SW480 (cell line): Measurements from ENCODE around the gene CD74.

ENCODE experiments used
- DNase-seq: peaks from one replicate; pipeline ENCODE4 v3.0.0-alpha.2; 2016; ENCODE audit warnings: low spot score

CD74 gene

GRCh38 chr5:150409638-150410523 lies 2.8 kb downstream of the CD74 start:
- peak; percentile 91 for DNase-seq

- no peak for DNase-seq
Observed at GRCh38 chr5:150408231-150408943, 4.3 kb downstream of the CD74 start.

- DNase-seq: no peak
Observed at GRCh38 chr5:150407096-150407720, 5.5 kb downstream of the CD74 start.

- DNase-seq: no peak
Observed at GRCh38 chr5:150406723-150407095, 6.0 kb downstream of the CD74 start.

GRCh38 chr5:150406103-150406722 lies 6.5 kb downstream of the CD74 start:
- DNase-seq: no peak

GRCh38 chr5:150404941-150405816 lies 7.5 kb downstream of the CD74 start:
- DNase-seq: no peak

- DNase-seq: no peak
Observed at GRCh38 chr5:150404535-150404934, 8.2 kb downstream of the CD74 start.

- no peak for DNase-seq
Observed at GRCh38 chr5:150404121-150404520, 8.6 kb downstream of the CD74 start.

GRCh38 chr5:150402901-150403342 lies 9.8 kb downstream of the CD74 start:
- DNase-seq: no peak

- DNase-seq: no peak
Observed at GRCh38 chr5:150402229-150402773, 10.4 kb downstream of the CD74 start.

- no peak for DNase-seq
Observed at GRCh38 chr5:150401376-150402228, 11.1 kb downstream of the CD74 start.

- DNase-seq: no peak
Observed at GRCh38 chr5:150401076-150401375, 11.7 kb downstream of the CD74 start.

GRCh38 chr5:150400316-150401075 lies 12.2 kb downstream of the CD74 start:
- DNase-seq: no peak

GRCh38 chr5:150399524-150400211 lies 13.0 kb downstream of the CD74 start:
- DNase-seq: no peak

- DNase-seq: no peak
Observed at GRCh38 chr5:150398722-150399523, 13.8 kb downstream of the CD74 start.

- DNase-seq: no peak
Observed at GRCh38 chr5:150397782-150398721, 14.7 kb downstream of the CD74 start.
